ENCODE results near the gene FYN. TPM values are rescaled to one million over a fixed set of nuclear protein-coding genes. Genes with fewer than 3 reads are reported as not detected.
"Not testable (repeated sequence)": the region's sequence is repeated elsewhere in the genome, so short reads cannot be mapped to it uniquely, and the experiment has no call there.

The FYN gene
- total and polyA plus RNA-seq, 2 donors: 93.9 to 97.6 TPM

GRCh38 chr6:111686249-111686931 lies 186.9 kb downstream of the FYN start:
- Histone ChIP-seq H3K4me3 (ENCODE audit: low read length in 2 of 2) (no peak overlapping the region), H3K27me3 (ENCODE audit: control insufficient read depth in 2 of 2, insufficient read depth in 1 of 2, low read length in 1 of 2) (no peaks in the 10 kb centered on the region), H3K9me3 (ENCODE audit: control insufficient read depth in 2 of 2, insufficient read depth in 1 of 2, low read length in 1 of 2) (no peaks in the 10 kb centered on the region), H3K27ac (ENCODE audit: low read depth in 1 of 2, low read length in 1 of 2) (no peak overlapping the region), H3K36me3 (ENCODE audit: control insufficient read depth in 2 of 2, insufficient read depth in 2 of 2, low read length in 1 of 2) (peaks cover 71 to 82% of the 10 kb centered on the region in 2 donors), H3K4me1 (ENCODE audit: control insufficient read depth in 2 of 2, insufficient read depth in 2 of 2, low read length in 2 of 2) (peaks cover 0 to 4% of the 10 kb centered on the region in 2 donors)
- 90% methylated on average over 19 of the region's 19 CpGs for WGBS
- no peak for DNase-seq (ENCODE audit: low read depth in 6 of 9, low spot score in 9 of 9)

DNA sequence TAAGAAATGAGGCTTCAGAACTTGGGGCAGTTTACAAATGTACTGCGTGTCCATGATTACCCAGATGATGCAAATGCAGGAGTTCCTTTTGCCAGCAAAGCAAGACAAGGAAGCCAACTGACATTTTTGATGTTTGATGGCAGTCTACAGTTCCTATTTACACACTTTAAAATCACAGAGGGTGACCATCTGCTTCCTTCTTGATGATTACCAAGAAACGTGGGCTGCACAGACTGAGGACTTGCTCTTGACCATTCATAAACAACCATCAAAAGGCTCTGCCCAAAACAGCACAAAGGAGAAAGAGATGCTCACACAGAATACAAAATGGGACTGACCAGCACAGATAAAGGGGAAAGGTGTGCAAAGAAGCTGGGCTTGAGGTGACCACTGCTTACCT lies 187.7 kb downstream of the FYN start:
- no peaks in the 10 kb centered on the region for H3K27me3 ChIP-seq (ENCODE audit: control insufficient read depth in 2 of 2, insufficient read depth in 1 of 2, low read length in 1 of 2)
- H3K36me3 ChIP-seq (ENCODE audit: control insufficient read depth in 2 of 2, insufficient read depth in 2 of 2, low read length in 1 of 2): peaks cover 67 to 80% of the 10 kb centered on the region in 2 donors
- no peak overlapping the region for H3K27ac ChIP-seq (ENCODE audit: low read depth in 1 of 2, low read length in 1 of 2)
- H3K4me3 ChIP-seq (ENCODE audit: low read length in 2 of 2): no peak overlapping the region
- peaks cover 0 to 4% of the 10 kb centered on the region in 2 donors for H3K4me1 ChIP-seq (ENCODE audit: control insufficient read depth in 2 of 2, insufficient read depth in 2 of 2, low read length in 2 of 2)
- no peaks in the 10 kb centered on the region for H3K9me3 ChIP-seq (ENCODE audit: control insufficient read depth in 2 of 2, insufficient read depth in 1 of 2, low read length in 1 of 2)
- no peak for DNase-seq (ENCODE audit: low read depth in 6 of 9, low spot score in 9 of 9)
- 68% methylated on average over 2 of the region's 2 CpGs for WGBS

GRCh38 chr6:111685058-111685457 lies 188.2 kb downstream of the FYN start:
- H3K4me1 ChIP-seq (ENCODE audit: control insufficient read depth in 2 of 2, insufficient read depth in 2 of 2, low read length in 2 of 2): peaks cover 0 to 4% of the 10 kb centered on the region in 2 donors
- no peaks in the 10 kb centered on the region for H3K9me3 ChIP-seq (ENCODE audit: control insufficient read depth in 2 of 2, insufficient read depth in 1 of 2, low read length in 1 of 2)
- no peak for DNase-seq (ENCODE audit: low read depth in 6 of 9, low spot score in 9 of 9)
- no peak overlapping the region for H3K4me3 ChIP-seq (ENCODE audit: low read length in 2 of 2)
- peaks cover 64 to 80% of the 10 kb centered on the region in 2 donors for H3K36me3 ChIP-seq (ENCODE audit: control insufficient read depth in 2 of 2, insufficient read depth in 2 of 2, low read length in 1 of 2)
- 97% methylated on average over 7 of the region's 7 CpGs for WGBS
- no peak overlapping the region for H3K27ac ChIP-seq (ENCODE audit: low read depth in 1 of 2, low read length in 1 of 2)
- no peaks in the 10 kb centered on the region for H3K27me3 ChIP-seq (ENCODE audit: control insufficient read depth in 2 of 2, insufficient read depth in 1 of 2, low read length in 1 of 2)

- H3K36me3 ChIP-seq (ENCODE audit: control insufficient read depth in 2 of 2, insufficient read depth in 2 of 2, low read length in 1 of 2): peaks cover 61 to 81% of the 10 kb centered on the region in 2 donors
- no peak for DNase-seq (ENCODE audit: low read depth in 6 of 9, low spot score in 9 of 9)
- 92% methylated on average over 5 of the region's 5 CpGs for WGBS
- peak overlapping the region in 1 of 2 donors; percentile 20 for H3K27ac ChIP-seq (ENCODE audit: low read depth in 1 of 2, low read length in 1 of 2)
- no peaks in the 10 kb centered on the region for H3K9me3 ChIP-seq (ENCODE audit: control insufficient read depth in 2 of 2, insufficient read depth in 1 of 2, low read length in 1 of 2)
- no peaks in the 10 kb centered on the region for H3K27me3 ChIP-seq (ENCODE audit: control insufficient read depth in 2 of 2, insufficient read depth in 1 of 2, low read length in 1 of 2)
- H3K4me1 ChIP-seq (ENCODE audit: control insufficient read depth in 2 of 2, insufficient read depth in 2 of 2, low read length in 2 of 2): peaks cover 0 to 4% of the 10 kb centered on the region in 2 donors
- H3K4me3 ChIP-seq (ENCODE audit: low read length in 2 of 2): no peak overlapping the region
Measured at GRCh38 chr6:111683749-111684267, 189.4 kb downstream of the FYN start.

DNA sequence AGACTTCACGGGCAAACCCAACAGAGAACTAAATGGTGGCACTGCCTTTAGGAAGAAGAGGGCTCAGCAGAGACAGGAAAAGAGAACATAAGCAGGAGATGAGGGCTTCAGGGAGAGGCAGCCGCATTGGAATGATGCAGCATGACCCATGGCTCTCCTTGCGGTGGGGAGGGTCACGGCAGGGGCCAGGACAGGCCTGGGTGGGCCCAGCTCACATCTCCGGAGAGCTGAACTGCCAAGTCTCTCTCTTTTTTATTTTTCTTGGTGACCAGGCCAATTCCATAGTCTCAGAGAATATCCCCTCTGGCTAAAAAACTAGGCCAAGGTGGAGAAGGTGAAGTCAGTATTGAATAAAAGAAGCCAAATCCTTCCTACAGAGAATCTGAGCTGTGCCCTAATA lies 190.1 kb downstream of the FYN start:
- Histone ChIP-seq H3K4me1 (ENCODE audit: control insufficient read depth in 2 of 2, insufficient read depth in 2 of 2, low read length in 2 of 2) (peaks cover 0 to 4% of the 10 kb centered on the region in 2 donors), H3K9me3 (ENCODE audit: control insufficient read depth in 2 of 2, insufficient read depth in 1 of 2, low read length in 1 of 2) (no peaks in the 10 kb centered on the region), H3K27me3 (ENCODE audit: control insufficient read depth in 2 of 2, insufficient read depth in 1 of 2, low read length in 1 of 2) (no peaks in the 10 kb centered on the region), H3K27ac (ENCODE audit: low read depth in 1 of 2, low read length in 1 of 2) (peak overlapping the region in 1 of 2 donors; percentile 3), H3K36me3 (ENCODE audit: control insufficient read depth in 2 of 2, insufficient read depth in 2 of 2, low read length in 1 of 2) (peaks cover 59 to 81% of the 10 kb centered on the region in 2 donors), H3K4me3 (ENCODE audit: low read length in 2 of 2) (no peak overlapping the region)
- DNase-seq (ENCODE audit: low read depth in 6 of 9, low spot score in 9 of 9): no peak
- WGBS: 95% methylated on average over 5 of the region's 5 CpGs

- Histone ChIP-seq H3K27ac (ENCODE audit: low read depth in 1 of 2, low read length in 1 of 2) (no peak overlapping the region), H3K4me3 (ENCODE audit: low read length in 2 of 2) (no peak overlapping the region), H3K27me3 (ENCODE audit: control insufficient read depth in 2 of 2, insufficient read depth in 1 of 2, low read length in 1 of 2) (no peaks in the 10 kb centered on the region), H3K4me1 (ENCODE audit: control insufficient read depth in 2 of 2, insufficient read depth in 2 of 2, low read length in 2 of 2) (peaks cover 0 to 4% of the 10 kb centered on the region in 2 donors), H3K9me3 (ENCODE audit: control insufficient read depth in 2 of 2, insufficient read depth in 1 of 2, low read length in 1 of 2) (no peaks in the 10 kb centered on the region), H3K36me3 (ENCODE audit: control insufficient read depth in 2 of 2, insufficient read depth in 2 of 2, low read length in 1 of 2) (peaks cover 59 to 81% of the 10 kb centered on the region in 2 donors)
- over 99% methylated on average over 3 of the region's 3 CpGs for WGBS
- DNase-seq (ENCODE audit: low read depth in 6 of 9, low spot score in 9 of 9): no peak
Measured at GRCh38 chr6:111681860-111682259, 191.4 kb downstream of the FYN start.

DNA sequence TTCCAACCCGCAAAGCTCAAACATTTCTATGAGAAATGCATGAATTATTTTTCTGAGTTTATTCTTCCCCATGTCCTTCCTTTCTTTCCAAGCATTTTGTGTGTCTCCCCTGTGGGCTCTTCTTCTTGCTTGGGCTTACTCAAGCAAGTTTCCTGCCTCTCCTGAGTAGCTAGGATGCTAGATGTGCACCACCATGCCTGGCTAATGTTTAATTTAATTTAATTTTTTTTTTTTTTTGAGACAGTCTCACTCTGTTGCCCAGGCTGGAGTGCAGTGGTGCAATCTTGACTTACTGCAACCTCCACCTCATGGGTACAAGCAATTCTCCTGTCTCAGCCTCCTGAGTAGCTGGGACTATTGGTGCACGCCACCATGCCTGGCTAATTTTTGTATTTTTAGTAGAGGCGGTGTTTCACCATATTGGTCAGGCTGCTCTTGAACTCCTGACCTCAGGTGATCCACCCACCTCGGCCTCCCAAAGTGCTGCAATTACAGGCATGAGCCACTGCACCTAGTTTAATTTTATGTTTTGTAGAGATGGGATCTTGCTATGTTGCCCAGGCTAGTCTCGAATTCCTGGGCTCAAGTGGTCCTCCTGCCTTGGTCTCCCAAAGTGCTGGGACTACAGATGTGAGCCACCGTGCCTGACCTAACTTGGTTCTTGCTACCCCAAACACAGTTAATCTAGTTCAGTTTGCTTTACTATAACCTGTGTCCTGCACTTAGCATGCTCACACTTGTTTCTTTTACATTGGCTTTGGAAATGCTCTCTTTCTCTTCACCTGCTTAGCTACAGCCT lies 192.2 kb downstream of the FYN start:
- peaks cover 51 to 74% of the 10 kb centered on the region in 2 donors for H3K36me3 ChIP-seq (ENCODE audit: control insufficient read depth in 2 of 2, insufficient read depth in 2 of 2, low read length in 1 of 2)
- H3K4me1 ChIP-seq (ENCODE audit: control insufficient read depth in 2 of 2, insufficient read depth in 2 of 2, low read length in 2 of 2); H3K27ac ChIP-seq (ENCODE audit: low read depth in 1 of 2, low read length in 1 of 2); H3K27me3 ChIP-seq (ENCODE audit: control insufficient read depth in 2 of 2, insufficient read depth in 1 of 2, low read length in 1 of 2); H3K9me3 ChIP-seq (ENCODE audit: control insufficient read depth in 2 of 2, insufficient read depth in 1 of 2, low read length in 1 of 2); H3K4me3 ChIP-seq (ENCODE audit: low read length in 2 of 2); DNase-seq (ENCODE audit: low read depth in 6 of 9, low spot score in 9 of 9): not testable (repeated sequence)
- 98% methylated on average over 6 of the region's 6 CpGs for WGBS

DNA sequence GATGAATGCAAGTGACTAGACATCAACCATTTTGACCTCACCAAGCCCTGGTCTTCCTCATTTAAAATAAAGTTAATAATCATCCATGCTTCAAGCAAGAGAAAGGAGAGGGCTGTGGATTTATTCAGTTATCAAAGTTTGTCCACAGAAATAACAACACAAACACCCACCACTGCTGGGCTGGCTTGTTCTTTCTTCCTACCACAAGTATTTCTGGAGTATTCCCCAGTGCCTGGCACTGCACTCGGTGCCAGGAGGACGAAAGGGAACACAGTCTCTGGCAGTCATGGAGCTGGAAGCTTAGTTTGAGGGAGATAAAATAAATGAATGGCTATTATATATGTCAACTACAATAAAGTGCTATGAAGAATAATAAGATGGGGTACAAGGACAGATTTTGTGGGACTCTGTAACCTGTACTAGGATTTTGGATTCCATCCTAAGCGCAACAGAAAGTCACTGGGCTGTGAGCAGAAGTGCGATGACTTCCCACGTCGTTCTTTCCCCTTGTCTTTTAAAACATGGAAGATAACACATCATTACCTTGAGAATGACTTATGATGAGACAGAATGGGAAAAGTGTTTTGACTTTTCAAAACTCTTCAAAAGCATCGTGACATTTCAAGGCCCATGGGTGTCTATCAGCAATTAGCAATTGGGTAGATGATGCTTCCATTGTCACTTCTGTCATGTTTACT lies 193.1 kb downstream of the FYN start:
- no peaks in the 10 kb centered on the region for H3K9me3 ChIP-seq (ENCODE audit: control insufficient read depth in 2 of 2, insufficient read depth in 1 of 2, low read length in 1 of 2)
- no peak overlapping the region for H3K4me3 ChIP-seq (ENCODE audit: low read length in 2 of 2)
- 97% methylated on average over 7 of the region's 7 CpGs for WGBS
- peaks cover 42 to 66% of the 10 kb centered on the region in 2 donors for H3K36me3 ChIP-seq (ENCODE audit: control insufficient read depth in 2 of 2, insufficient read depth in 2 of 2, low read length in 1 of 2)
- no peaks in the 10 kb centered on the region for H3K27me3 ChIP-seq (ENCODE audit: control insufficient read depth in 2 of 2, insufficient read depth in 1 of 2, low read length in 1 of 2)
- no peak overlapping the region for H3K27ac ChIP-seq (ENCODE audit: low read depth in 1 of 2, low read length in 1 of 2)
- H3K4me1 ChIP-seq (ENCODE audit: control insufficient read depth in 2 of 2, insufficient read depth in 2 of 2, low read length in 2 of 2): peaks cover 0 to 4% of the 10 kb centered on the region in 2 donors
- DNase-seq (ENCODE audit: low read depth in 6 of 9, low spot score in 9 of 9): no peak
